Choroid plexus epithelial cell (primary cell): Measurements from ENCODE around the gene PLXNB3.

Experiments used
- DNase-seq: peaks from one replicate; pipeline ENCODE4 v3.0.0-alpha.2; 2010; ENCODE audit warnings: low read depth
- H3K4me3 ChIP-seq: 2 replicates; pipeline ENCODE4 v1.5.1; 2011; ENCODE audit warnings: low read depth, mild to moderate bottlenecking, control low read depth, low read length, moderate library complexity
- CTCF ChIP-seq: conservative IDR thresholded peaks from 2 replicates; pipeline ENCODE4 v1.5.1; 2011; ENCODE audit warnings: low read depth, mild to moderate bottlenecking, control low read depth, inconsistent platforms, low read length, moderate library complexity

The PLXNB3 gene

GRCh38 chrX:153792368-153792767 lies 28.3 kb downstream of the PLXNB3 start:
- no peak for DNase-seq
- no peak for TF ChIP-seq CTCF
- no peak overlapping the region for H3K4me3 ChIP-seq

GRCh38 chrX:153793291-153793690 lies 29.2 kb downstream of the PLXNB3 start:
- TF ChIP-seq CTCF, result no peak
- DNase-seq, result no peak
- H3K4me3 ChIP-seq, result peak overlapping the region; percentile 90

GRCh38 chrX:153794018-153794896 lies 30.2 kb downstream of the PLXNB3 start, which contains the start of the genes IDH3G and SSR4:
Gene IDH3G, minus strand, starts transcription at chrX:153794375. Its CDS starts 49 bp downstream, at chrX:153794326.
Gene SSR4, plus strand, starts transcription at chrX:153794668. Its CDS starts 20 bp downstream, at chrX:153794688.
- peak; percentile 96 for DNase-seq
- TF ChIP-seq CTCF, result peak; percentile 11
- peak within 1 kb of the TSS; percentile 90 for H3K4me3 ChIP-seq

GRCh38 chrX:153794897-153795816 lies 31.1 kb downstream of the PLXNB3 start:
- DNase-seq, result no peak
- peak overlapping the region; percentile 90 for H3K4me3 ChIP-seq
- TF ChIP-seq CTCF, result no peak

- no peak for TF ChIP-seq CTCF
- no peak for DNase-seq
- H3K4me3 ChIP-seq, result no peak overlapping the region
These were observed 33.5 kb downstream of the PLXNB3 start for GRCh38 chrX:153797415-153798015.

GRCh38 chrX:153799326-153799725 lies 35.3 kb downstream of the PLXNB3 start:
- TF ChIP-seq CTCF, result no peak
- no peak for DNase-seq

More at GRCh38 chrX:153799326-153799725, 35.3 kb downstream of the PLXNB3 start:
- H3K4me3 ChIP-seq, result no peak overlapping the region
